ENCODE measurements around the gene HLCS. TPM values are rescaled to one million over a fixed set of nuclear protein-coding genes. Genes with fewer than 3 reads are reported as not detected.
"Not testable (repeated sequence)": the region's sequence is repeated elsewhere in the genome, so short reads cannot be mapped to it uniquely, and the experiment has no call there.

The HLCS gene
- total RNA-seq, 6 donors from 2014 or later = 15.3 to 34.6 (median 24.1) TPM

- Histone ChIP-seq H3K4me3 (no peak overlapping the region), H3K36me3 (no peaks in the 10 kb centered on the region), H3K27ac (no peak overlapping the region), H3K27me3 (no peaks in the 10 kb centered on the region), H3K9me3 (no peaks in the 10 kb centered on the region), H3K4me1 (no peaks in the 10 kb centered on the region)
- ATAC-seq (ENCODE audit: low FRiP score in 2 of 2) (no peak), DNase-seq (no peak)
- TF ChIP-seq POLR2AphosphoS5 (IDR thresholded peaks at IDR 0.05) (no peak), EP300 (IDR thresholded peaks at IDR 0.05) (no peak), CTCF (IDR thresholded peaks at IDR 0.05) (no peak), POLR2A (IDR thresholded peaks at IDR 0.05) (no peak)
- WGBS, 2 donors = 80 to 85% methylated on average over 9 of the region's 9 CpGs
These were observed 149.8 kb downstream of the HLCS start for GRCh38 chr21:36816561-36817130.

- not testable (repeated sequence) for H3K4me1 ChIP-seq; H3K27ac ChIP-seq; ATAC-seq (ENCODE audit: low FRiP score in 2 of 2); H3K9me3 ChIP-seq; H3K27me3 ChIP-seq; H3K4me3 ChIP-seq; DNase-seq; H3K36me3 ChIP-seq
These were observed 150.4 kb downstream of the HLCS start for GRCh38 chr21:36816026-36816425.

- no peak overlapping the region for H3K27ac ChIP-seq
- H3K4me3 ChIP-seq = no peak overlapping the region
- H3K36me3 ChIP-seq = no peaks in the 10 kb centered on the region
- ATAC-seq (ENCODE audit: low FRiP score in 2 of 2) (no peak), DNase-seq (no peak)
- no peaks in the 10 kb centered on the region for H3K4me1 ChIP-seq
- TF ChIP-seq POLR2AphosphoS5 (IDR thresholded peaks at IDR 0.05) = no peak
- TF ChIP-seq CTCF (IDR thresholded peaks at IDR 0.05) = no peak
- TF ChIP-seq EP300 (IDR thresholded peaks at IDR 0.05) = no peak
- no peak for TF ChIP-seq POLR2A (IDR thresholded peaks at IDR 0.05)
- no peaks in the 10 kb centered on the region for H3K27me3 ChIP-seq
- no peaks in the 10 kb centered on the region for H3K9me3 ChIP-seq
- 93 to 99% methylated on average over 4 of the region's 4 CpGs for WGBS, 2 donors
These were observed 151.2 kb downstream of the HLCS start for GRCh38 chr21:36815284-36815683.

- Histone ChIP-seq H3K36me3 (no peaks in the 10 kb centered on the region), H3K4me3 (no peak overlapping the region), H3K4me1 (no peaks in the 10 kb centered on the region), H3K9me3 (no peaks in the 10 kb centered on the region), H3K27ac (no peak overlapping the region), H3K27me3 (no peaks in the 10 kb centered on the region)
- DNase-seq = no peak
- TF ChIP-seq EP300 (IDR thresholded peaks at IDR 0.05) = no peak
- TF ChIP-seq POLR2A (IDR thresholded peaks at IDR 0.05) = no peak
- no peak for TF ChIP-seq POLR2AphosphoS5 (IDR thresholded peaks at IDR 0.05)
- 77 to 80% methylated on average over 3 of the region's 3 CpGs for WGBS, 2 donors
- ATAC-seq (ENCODE audit: low FRiP score in 2 of 2) = no peak
These were observed 153.4 kb downstream of the HLCS start for GRCh38 chr21:36813052-36813451.

GRCh38 chr21:36811762-36812161 lies 154.7 kb downstream of the HLCS start:
- ATAC-seq (ENCODE audit: low FRiP score in 2 of 2) = no peak
- H3K4me3 ChIP-seq = no peak overlapping the region
- H3K27me3 ChIP-seq = no peaks in the 10 kb centered on the region
- H3K9me3 ChIP-seq = no peaks in the 10 kb centered on the region
- no peak overlapping the region for H3K27ac ChIP-seq
- H3K4me1 ChIP-seq = no peaks in the 10 kb centered on the region
- TF ChIP-seq POLR2AphosphoS5 (IDR thresholded peaks at IDR 0.05) = no peak
- no peak for TF ChIP-seq EP300 (IDR thresholded peaks at IDR 0.05)
- no peak for TF ChIP-seq CTCF (IDR thresholded peaks at IDR 0.05)
- no peak for TF ChIP-seq POLR2A (IDR thresholded peaks at IDR 0.05)
- no peak for DNase-seq
- WGBS, 2 donors = 98% methylated on average over 7 of the region's 7 CpGs
- no peaks in the 10 kb centered on the region for H3K36me3 ChIP-seq

GRCh38 chr21:36810443-36810842 lies 156.0 kb downstream of the HLCS start:
- H3K4me1 ChIP-seq = no peaks in the 10 kb centered on the region
- WGBS, 2 donors = 94 to 97% methylated on average over 2 of the region's 2 CpGs
- TF ChIP-seq CTCF (IDR thresholded peaks at IDR 0.05) (no peak), EP300 (IDR thresholded peaks at IDR 0.05) (no peak), POLR2A (IDR thresholded peaks at IDR 0.05) (no peak), POLR2AphosphoS5 (IDR thresholded peaks at IDR 0.05) (no peak)
- no peak overlapping the region for H3K27ac ChIP-seq
- no peak overlapping the region for H3K4me3 ChIP-seq
- H3K36me3 ChIP-seq = no peaks in the 10 kb centered on the region
- DNase-seq (no peak), ATAC-seq (ENCODE audit: low FRiP score in 2 of 2) (no peak)
- no peaks in the 10 kb centered on the region for H3K27me3 ChIP-seq
- no peaks in the 10 kb centered on the region for H3K9me3 ChIP-seq
